GM12878 (cell line): ENCODE results near the gene SPACDR. TPM values are rescaled to one million over a fixed set of nuclear protein-coding genes. Genes with fewer than 3 reads are reported as not detected.

Experiments
- ATAC-seq: fragments of 200-7000 bp; cut with Tn5 transposase; 3 replicates; pipeline ENCODE4 v1.9.1; 2020; ENCODE audit warnings: mild to moderate bottlenecking, moderate library complexity
- BruUV-seq: library from RNA; stranded (reverse); fragments of 400-500 nt; replicated peaks from 2 replicates; lab custom pipeline; 2021; lab: Mats Ljungman, UMichigan
- CTCF ChIA-PET: fragments of 300-600 bp; sonication (Branson Sonifier 250); formaldehyde crosslinking; extraction: SDS; loops from one replicate; lab custom pipeline; 2021; ENCODE audit warnings: inconsistent platforms; lab: Yijun Ruan, JAX
- POLR2A ChIA-PET: fragments of 350-600 bp; formaldehyde crosslinking; extraction: SDS; loops from one replicate; lab custom pipeline; 2021; ENCODE audit warnings: inconsistent platforms; lab: Charles Lee
- RAD21 ChIA-PET: fragments of 300-600 bp; sonication (Branson Sonifier 250); formaldehyde crosslinking; loops from one replicate; lab custom pipeline; 2023; ENCODE audit warnings: antibody characterized with exemption; ENCODE audit not compliant: unreplicated experiment; lab: Charles Lee
- SMC1A ChIA-PET: fragments of 300-600 bp; sonication (Branson Sonifier 250); formaldehyde crosslinking; loops from one replicate; lab custom pipeline; 2023; ENCODE audit not compliant: unreplicated experiment, uncharacterized antibody; lab: Charles Lee
- DNase-seq: peaks from one replicate; pipeline ENCODE4 v3.0.0-alpha.2; 2011; ENCODE audit warnings: low read depth, low spot score
- FAIRE-seq: peaks from 3 replicates; lab custom pipeline; 2011; peaks lifted over from hg19 to GRCh38; lab: Jason Lieb, UNC
- H2AFZ ChIP-seq: 2 replicates; pipeline ENCODE4 v1.6.0; 2011; ENCODE audit warnings: low read depth, low read length, control low read depth; ENCODE audit not compliant: control insufficient read depth
- H3K27ac ChIP-seq: 2 replicates; pipeline ENCODE4 v1.5.1; 2011; ENCODE audit warnings: control low read depth; ENCODE audit not compliant: control insufficient read depth, insufficient read depth
- H3K27me3 ChIP-seq, 2 experiments: replicated peaks in 1 of 2; 2 replicates each; pipeline versions ENCODE4 v1.6.0 to v1.6.1; 2011; ENCODE audit warnings: low read length in 1 of 2; ENCODE audit not compliant: control insufficient read depth in 2 of 2, insufficient read depth in 2 of 2
- H3K36me3 ChIP-seq, 2 experiments: 2 replicates each; pipeline ENCODE4 v1.5.1; 2011; ENCODE audit warnings: low read length in 1 of 2; ENCODE audit not compliant: control insufficient read depth in 2 of 2, insufficient read depth in 2 of 2
- H3K4me1 ChIP-seq: 2 replicates; pipeline ENCODE4 v1.6.1; 2011; ENCODE audit warnings: mild to moderate bottlenecking, low read length, moderate library complexity, mixed read lengths; ENCODE audit not compliant: control insufficient read depth, insufficient read depth
- H3K4me2 ChIP-seq: 2 replicates; pipeline ENCODE4 v1.6.0; 2011; ENCODE audit warnings: control low read depth; ENCODE audit not compliant: control insufficient read depth, insufficient read depth
- H3K4me3 ChIP-seq: fragments of 200-600 bp; sonication (generic); 2 replicates; pipeline ENCODE4 v1.5.1; 2016
- H3K79me2 ChIP-seq: 2 replicates; pipeline ENCODE4 v1.6.0; 2011; ENCODE audit warnings: low read length; ENCODE audit not compliant: control insufficient read depth, insufficient read depth
- H3K9ac ChIP-seq: 2 replicates; pipeline ENCODE4 v1.8.0; 2011; ENCODE audit warnings: low read length, control low read depth, mixed read lengths; ENCODE audit not compliant: control insufficient read depth, insufficient read depth
- H3K9me3 ChIP-seq: replicated peaks from 3 replicates; pipeline ENCODE4 v1.5.1; 2011; ENCODE audit warnings: mild to moderate bottlenecking, low read length; ENCODE audit not compliant: control insufficient read depth, insufficient read depth
- H4K20me1 ChIP-seq: 2 replicates; pipeline ENCODE4 v1.6.0; 2011; ENCODE audit not compliant: control insufficient read depth, insufficient read depth
- BHLHE40 ChIP-seq, 2 experiments: fragments of 450-650 bp in 1 of 2; IDR thresholded peaks; 2 replicates each; pipeline ENCODE4 v1.6.1; 2011 to 2017; ENCODE audit warnings: low read depth in 2 of 2, borderline replicate concordance in 1 of 2, improper control_type of control experiment in 1 of 2, low read length in 1 of 2, mild to moderate bottlenecking in 1 of 2
- CREM ChIP-seq: IDR thresholded peaks from 2 replicates; pipeline ENCODE4 v1.6.1; 2014; ENCODE audit warnings: antibody characterized with exemption, low read depth
- E4F1 ChIP-seq: fragments of 450-650 bp; IDR thresholded peaks from 2 replicates; pipeline ENCODE4 v1.6.1; 2018; ENCODE audit warnings: borderline replicate concordance, mild to moderate bottlenecking; ENCODE audit not compliant: partially characterized antibody
- IRF4 ChIP-seq: IDR thresholded peaks from 2 replicates; pipeline ENCODE4 v1.6.1; 2011; ENCODE audit warnings: low read depth, low read length
- MLLT1 ChIP-seq: fragments of 450-650 bp; IDR thresholded peaks from 2 replicates; pipeline ENCODE4 v1.6.1; 2016; ENCODE audit warnings: mild to moderate bottlenecking
- SMARCA5 ChIP-seq: fragments of 450-650 bp; IDR thresholded peaks from 2 replicates; pipeline ENCODE4 v1.6.1; 2017; ENCODE audit warnings: mild to moderate bottlenecking
- whole genome bisulfite sequencing: methylation state at CpG from one replicate; pipeline ENCODE4 v1.1.6; 2016; ENCODE audit warnings: low lambda C conversion rate; ENCODE audit not compliant: insufficient replicate concordance, insufficient coverage; ENCODE audit errors: missing lambda C conversion rate; 5-methylcytosine and 5-hydroxymethylcytosine counted together
- in situ Hi-C: fragments of 300-500 bp; cut with MboI; formaldehyde crosslinking; loops from 9 replicates; pipeline ENCODE4 v1.14.3; 2018; ENCODE audit warnings: mixed read lengths
- intact Hi-C: fragments of 100-400 bp; cut with micrococcal nuclease; formaldehyde crosslinking; loops from one replicate; pipeline ENCODE4 v1.14.2; 2022; ENCODE audit not compliant: unreplicated experiment
- polyA plus RNA-seq, 11 experiments: library from polyadenylated mRNA; depleted of rRNA in 4 of 11; unstranded in 6 of 11; stranded (reverse) in 5 of 11; fragments of >200 nt; fragmentation: Nextera tagmentation in 4 of 11; fragmentation: Illumina TruSeq in 1 of 11; extraction: Ambion mirVana in 4 of 11; extraction: Trizol in 1 of 11; gene quantifications; 1 replicate in 1 of 11; 2 replicates in 10 of 11; pipeline versions ENCODE4 v1.2.1 to v1.2.3, GENCODE V29; 2011 to 2016; ENCODE audit warnings: inconsistent platforms in 2 of 11, missing spikeins in 2 of 11, low read depth in 1 of 11
- total RNA-seq, 4 experiments: library from RNA; depleted of rRNA in 3 of 4; stranded (reverse); fragments of >200 nt in 3 of 4; fragmentation: Illumina TruSeq in 1 of 4; extraction: Trizol in 1 of 4; gene quantifications; 2 replicates each; pipeline versions ENCODE4 v1.2.1 to v1.2.3, GENCODE V29; 2013 to 2021
- TF ChIP-seq, protein P1 (sequence below): IDR thresholded peaks from 2 replicates; pipeline ENCODE4 v1.6.1; 2012; ENCODE audit warnings: low read length, inconsistent platforms

SPACDR gene
- total and polyA plus RNA-seq, 10 of the 15 experiments (the other 5 are each of a cell fraction or from before 2014, with no cell fraction given) = 0.18 to 1.5 (median 0.63) TPM

DNA sequence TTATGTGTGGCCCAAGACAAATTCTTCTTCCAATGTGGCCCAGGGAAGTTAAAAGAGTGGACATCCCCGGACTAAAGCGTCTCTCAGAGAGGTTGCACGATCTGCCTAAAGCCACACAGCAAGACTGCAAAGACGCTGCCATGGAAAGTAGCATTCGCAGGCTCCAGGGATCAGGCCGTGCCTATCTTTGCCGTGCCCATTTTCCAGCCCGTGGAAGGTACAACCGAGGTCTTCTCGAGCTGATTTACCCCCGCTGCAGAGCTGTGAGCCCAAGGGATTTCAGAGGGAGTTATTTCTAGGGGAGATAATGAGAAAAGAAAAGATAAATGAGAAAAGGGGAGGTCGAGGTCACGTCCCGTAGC is 18.6 kb upstream of the SPACDR start:
- in situ Hi-C loops (no loop called here), intact Hi-C loops (no loop called here)
- Histone ChIP-seq H3K4me1 (peaks cover 11% of the 10 kb centered on the region), H3K27me3 (no peaks in the 10 kb centered on the region), H3K9me3 (no peaks in the 10 kb centered on the region), H3K4me3 (peak overlapping the region; percentile 67; the same call in 1 of the 2 replicates), H3K9ac (no peak overlapping the region; the same call in 1 of the 2 replicates), H2AFZ (peak overlapping the region; percentile 87), H3K79me2 (peaks cover 17% of the 10 kb centered on the region), H3K27ac (no peak overlapping the region), H4K20me1 (no peaks in the 10 kb centered on the region), H3K4me2 (peak overlapping the region; percentile 98), H3K36me3 (no peaks in the 10 kb centered on the region)
- ChIA-PET SMC1A (interaction anchor here (0.9 to 1.6 kb wide), 5 partner anchors 13 to 77 kb away, joined by 3 to 6 read pairs (median 3); no protein-coding TSS in a partner anchor), CTCF (interaction anchor here (0.7 to 5.6 kb wide), 25 partner anchors 8 to 350 kb away, joined by 3 to 49 read pairs (median 4); no protein-coding TSS in a partner anchor), POLR2A (interaction anchor here (0.7 kb wide), 1 partner anchor 275 kb away, joined by 5 read pairs; no protein-coding TSS in a partner anchor), RAD21 (interaction anchor here (0.5 to 1.6 kb wide), 6 partner anchors 12 to 108 kb away, joined by 3 to 13 read pairs (median 4); no protein-coding TSS in a partner anchor)
- DNase-seq (no peak), ATAC-seq (no peak), FAIRE-seq (no peak)
- no TSS peak for BruUV-seq
- TF ChIP-seq CREM = no peak
- 0 out of 2 replicates have a peak, but pooled peaks have one; percentile 10 for TF ChIP-seq SMARCA5
- WGBS = 37% methylated on average over 14 of the region's 14 CpGs

DNA sequence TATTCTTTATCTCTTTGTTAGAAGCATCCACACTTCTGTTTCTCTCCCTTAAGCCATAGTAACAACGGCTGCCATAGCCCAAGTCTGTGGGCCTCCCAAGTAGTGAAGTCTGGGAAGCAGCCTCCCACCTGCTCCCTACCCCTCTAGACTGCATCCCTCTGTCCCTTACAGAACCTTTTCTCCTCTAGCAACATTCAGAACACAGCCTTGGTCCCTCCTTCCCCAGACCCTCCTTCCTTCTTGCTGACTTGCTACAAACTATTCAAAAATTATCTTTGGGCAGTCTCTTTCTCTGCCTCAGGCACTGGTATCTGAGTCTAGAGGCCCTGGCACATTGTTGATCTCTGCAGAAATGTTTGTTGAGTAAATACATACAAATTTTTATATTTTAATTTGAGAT is 17.4 kb upstream of the SPACDR start:
- FAIRE-seq = no peak
- CTCF ChIA-PET = interaction anchor here (0.6 to 5.6 kb wide), 11 partner anchors 8 to 349 kb away, joined by 3 to 49 read pairs (median 5); no protein-coding TSS in a partner anchor
- Histone ChIP-seq H3K27ac (no peak overlapping the region), H3K79me2 (peaks cover 30% of the 10 kb centered on the region), H3K4me3 (no peak overlapping the region), H3K9ac (no peak overlapping the region), H3K36me3 (no peaks in the 10 kb centered on the region; a peak in 1 of 4 replicates), H3K9me3 (no peaks in the 10 kb centered on the region), H3K4me1 (peaks cover 11% of the 10 kb centered on the region), H2AFZ (no peak overlapping the region), H3K4me2 (no peak overlapping the region), H3K27me3 (no peaks in the 10 kb centered on the region), H4K20me1 (no peaks in the 10 kb centered on the region; the same call in 1 of the 2 replicates)
- RAD21 ChIA-PET = interaction anchor here (1.3 to 1.6 kb wide), 3 partner anchors 11 to 103 kb away, joined by 4 to 13 read pairs (median 9); no protein-coding TSS in a partner anchor
- POLR2A ChIA-PET = interaction anchor here (0.6 to 1.4 kb wide), 2 partner anchors 79 to 198 kb away, joined by 4 to 5 read pairs; no protein-coding TSS in a partner anchor
- BruUV-seq = no TSS peak
- intact Hi-C loops = no loop called here
- no peak for DNase-seq
- in situ Hi-C loops = no loop called here
- ATAC-seq = no peak
- WGBS = 82% methylated on average over 1 of the region's 1 CpG
- SMC1A ChIA-PET = interaction anchor here (0.7 kb wide), 1 partner anchor 29 kb away, joined by 5 read pairs; no protein-coding TSS in a partner anchor
- TF ChIP-seq, protein P1, sequence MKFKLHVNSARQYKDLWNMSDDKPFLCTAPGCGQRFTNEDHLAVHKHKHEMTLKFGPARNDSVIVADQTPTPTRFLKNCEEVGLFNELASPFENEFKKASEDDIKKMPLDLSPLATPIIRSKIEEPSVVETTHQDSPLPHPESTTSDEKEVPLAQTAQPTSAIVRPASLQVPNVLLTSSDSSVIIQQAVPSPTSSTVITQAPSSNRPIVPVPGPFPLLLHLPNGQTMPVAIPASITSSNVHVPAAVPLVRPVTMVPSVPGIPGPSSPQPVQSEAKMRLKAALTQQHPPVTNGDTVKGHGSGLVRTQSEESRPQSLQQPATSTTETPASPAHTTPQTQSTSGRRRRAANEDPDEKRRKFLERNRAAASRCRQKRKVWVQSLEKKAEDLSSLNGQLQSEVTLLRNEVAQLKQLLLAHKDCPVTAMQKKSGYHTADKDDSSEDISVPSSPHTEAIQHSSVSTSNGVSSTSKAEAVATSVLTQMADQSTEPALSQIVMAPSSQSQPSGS = no peak
- TF ChIP-seq IRF4 (no peak), BHLHE40 (IDR thresholded peaks at IDR 0.05; ENCODE audit: borderline replicate concordance in 1 of 2, low read depth in 2 of 2, low read length in 1 of 2) (no peak), MLLT1 (no peak), E4F1 (no peak)
